ENCODE data around the gene AMZ1. TPM values are rescaled to one million over a fixed set of nuclear protein-coding genes. Genes with fewer than 3 reads are reported as not detected.
"Not testable (repeated sequence)": the region's sequence is repeated elsewhere in the genome, so short reads cannot be mapped to it uniquely, and the experiment has no call there.

The AMZ1 gene
- total RNA-seq, 4 donors from 2014 or later = under 0.01 to 1.2 (median 0.53) TPM

DNA sequence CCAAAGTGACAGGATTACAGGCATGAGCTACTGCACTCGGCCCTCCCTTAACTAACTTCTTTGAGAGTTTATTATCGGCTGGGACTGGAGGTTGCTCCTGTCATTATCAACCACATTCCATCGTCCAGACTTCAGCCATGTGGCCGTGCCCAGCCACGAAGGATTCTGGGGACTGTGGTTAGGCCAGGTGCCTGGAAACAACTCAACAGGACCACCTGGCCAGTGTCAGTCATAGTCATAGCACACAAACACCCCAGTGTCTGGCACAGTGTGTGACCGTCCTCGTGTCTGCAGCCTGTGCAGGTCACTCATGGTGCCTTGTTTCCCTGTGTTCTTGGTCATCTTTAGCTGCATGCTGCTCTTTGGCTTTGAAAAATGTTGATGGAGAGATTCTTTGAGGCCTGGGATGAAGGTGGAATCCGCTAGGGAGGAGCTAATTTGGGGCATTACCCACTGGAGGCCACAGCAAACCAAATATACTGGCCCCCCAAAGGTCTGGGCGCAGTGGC is 12.7 kb upstream of the AMZ1 start:
- TF ChIP-seq, protein P1, sequence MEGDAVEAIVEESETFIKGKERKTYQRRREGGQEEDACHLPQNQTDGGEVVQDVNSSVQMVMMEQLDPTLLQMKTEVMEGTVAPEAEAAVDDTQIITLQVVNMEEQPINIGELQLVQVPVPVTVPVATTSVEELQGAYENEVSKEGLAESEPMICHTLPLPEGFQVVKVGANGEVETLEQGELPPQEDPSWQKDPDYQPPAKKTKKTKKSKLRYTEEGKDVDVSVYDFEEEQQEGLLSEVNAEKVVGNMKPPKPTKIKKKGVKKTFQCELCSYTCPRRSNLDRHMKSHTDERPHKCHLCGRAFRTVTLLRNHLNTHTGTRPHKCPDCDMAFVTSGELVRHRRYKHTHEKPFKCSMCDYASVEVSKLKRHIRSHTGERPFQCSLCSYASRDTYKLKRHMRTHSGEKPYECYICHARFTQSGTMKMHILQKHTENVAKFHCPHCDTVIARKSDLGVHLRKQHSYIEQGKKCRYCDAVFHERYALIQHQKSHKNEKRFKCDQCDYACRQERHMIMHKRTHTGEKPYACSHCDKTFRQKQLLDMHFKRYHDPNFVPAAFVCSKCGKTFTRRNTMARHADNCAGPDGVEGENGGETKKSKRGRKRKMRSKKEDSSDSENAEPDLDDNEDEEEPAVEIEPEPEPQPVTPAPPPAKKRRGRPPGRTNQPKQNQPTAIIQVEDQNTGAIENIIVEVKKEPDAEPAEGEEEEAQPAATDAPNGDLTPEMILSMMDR (IDR thresholded peaks at IDR 0.05) = no peak
- TF ChIP-seq POLR2AphosphoS5 (IDR thresholded peaks at IDR 0.05) = no peak
- TF ChIP-seq POLR2A (IDR thresholded peaks at IDR 0.05; ENCODE audit: low read depth) = no peak
- intact Hi-C loops (cut with DNase I) = no loop called here
- Histone ChIP-seq H3K27me3 (peaks cover 0 to 25% (median 2%) of the 10 kb centered on the region in 4 donors), H3K27ac (replicated peaks in 1 of 4) (no peak overlapping the region), H3K9me3 (no peaks in the 10 kb centered on the region), H3K4me3 (no peak overlapping the region), H3K36me3 (no peaks in the 10 kb centered on the region), H3K4me1 (peaks cover 6 to 15% (median 10%) of the 10 kb centered on the region in 4 donors)
- 76% methylated on average over 9 of the region's 9 CpGs for WGBS
- DNase-seq (ENCODE audit: extremely low spot score) = no peak

DNA sequence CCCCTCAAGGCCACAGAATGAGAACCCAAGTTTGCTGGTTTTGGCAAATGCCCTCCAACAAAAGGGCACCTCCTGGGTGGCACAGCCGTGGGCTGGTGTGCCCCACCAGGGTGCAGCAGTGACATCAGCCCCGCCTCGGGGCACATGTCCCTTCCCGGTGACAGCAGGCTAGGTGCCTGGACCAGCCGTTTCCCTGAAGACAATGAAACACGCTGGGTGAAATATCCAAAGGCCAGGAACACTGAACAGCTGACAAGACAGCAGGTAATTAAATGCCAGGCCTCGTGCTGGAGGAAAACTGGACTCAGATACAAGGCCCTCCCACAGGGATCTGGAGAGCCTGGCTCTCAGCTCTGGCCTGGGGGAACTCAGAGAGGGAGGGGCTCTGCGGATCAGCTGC is 11.4 kb upstream of the AMZ1 start:
- no CpG with 5 or more reads among the region's 8 CpGs for WGBS
- DNase-seq (ENCODE audit: extremely low spot score); intact Hi-C loops (cut with DNase I); H3K4me3 ChIP-seq; H3K36me3 ChIP-seq; H3K9me3 ChIP-seq; H3K27ac ChIP-seq (replicated peaks in 1 of 4): not testable (repeated sequence)
- Histone ChIP-seq H3K27me3 (peaks cover 0 to 29% (median 2%) of the 10 kb centered on the region in 4 donors), H3K4me1 (peaks cover 0 to 13% (median 8%) of the 10 kb centered on the region in 4 donors)

- H3K9me3 ChIP-seq; H3K36me3 ChIP-seq; H3K4me3 ChIP-seq; intact Hi-C loops (cut with DNase I); H3K27ac ChIP-seq (replicated peaks in 1 of 4); DNase-seq (ENCODE audit: extremely low spot score): not testable (repeated sequence)
- Histone ChIP-seq H3K4me1 (peaks cover 0 to 13% (median 8%) of the 10 kb centered on the region in 4 donors), H3K27me3 (peaks cover 0 to 47% (median 2%) of the 10 kb centered on the region in 4 donors)
- 87% methylated on average over 15 of the region's 15 CpGs for WGBS
Measured at GRCh38 chr7:2678454-2678853, 9.5 kb upstream of the AMZ1 start.

DNA sequence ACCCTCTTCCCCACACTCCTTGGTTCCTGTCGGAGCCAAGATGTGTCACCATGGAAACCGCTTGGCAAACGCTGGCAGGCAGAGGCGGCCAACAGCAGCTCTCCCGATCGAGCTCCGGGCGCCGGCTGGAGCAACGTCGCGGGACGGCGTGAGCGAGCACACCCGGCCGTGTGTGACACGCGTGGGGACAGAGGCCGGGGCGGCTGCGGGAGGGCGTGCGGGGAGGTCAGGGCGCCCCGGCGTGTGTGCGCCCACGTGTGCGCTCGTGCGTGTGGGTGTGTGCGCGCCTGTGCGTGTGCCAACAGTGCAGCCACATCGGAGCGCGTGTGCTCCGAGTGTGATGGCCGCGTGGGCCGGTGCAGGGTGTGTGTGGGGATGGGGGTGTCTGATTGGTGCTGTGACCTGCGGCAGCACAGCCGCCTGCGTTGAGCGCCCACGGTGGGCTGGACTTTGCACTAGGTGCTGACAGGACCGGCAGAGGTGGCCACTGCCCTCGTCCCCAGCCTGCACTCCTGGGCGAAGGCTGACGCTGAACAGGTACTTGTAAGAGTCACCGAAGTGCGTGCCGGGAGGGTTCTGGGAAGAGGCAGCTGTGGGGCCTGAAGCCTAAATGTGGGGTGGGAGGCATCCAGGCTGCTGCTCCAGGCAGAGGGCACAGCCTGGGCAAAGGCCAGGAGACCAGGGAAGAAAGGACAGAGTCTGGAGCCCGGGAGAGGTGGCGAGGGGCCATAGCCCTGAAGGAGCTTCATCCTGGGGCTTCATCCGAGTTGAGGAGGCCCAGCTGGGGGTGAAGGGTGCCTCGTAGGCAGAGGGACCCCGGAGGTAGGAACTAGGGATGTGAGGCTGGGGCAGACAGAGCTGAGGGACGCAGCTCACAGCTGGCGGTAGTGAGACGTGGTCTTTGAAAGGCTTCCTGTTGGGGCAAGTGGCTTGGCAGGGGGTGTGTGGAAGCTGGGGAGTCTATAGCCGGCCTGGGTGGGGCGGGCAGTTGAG is 8.6 kb upstream of the AMZ1 start:
- not testable (repeated sequence) for H3K4me3 ChIP-seq; H3K9me3 ChIP-seq; H3K36me3 ChIP-seq; H3K27ac ChIP-seq (replicated peaks in 1 of 4); DNase-seq (ENCODE audit: extremely low spot score)
- Histone ChIP-seq H3K4me1 (peaks cover 0 to 13% (median 8%) of the 10 kb centered on the region in 4 donors), H3K27me3 (peaks cover 0 to 57% (median 2%) of the 10 kb centered on the region in 4 donors)
- intact Hi-C loops (cut with DNase I) = loop anchor here (5.0 to 10.0 kb wide), 2 partner anchors 112 to 225 kb away; no protein-coding TSS in a partner anchor
- WGBS = 82% methylated on average over 44 of the region's 64 CpGs

GRCh38 chr7:2680256-2680655 is 7.7 kb upstream of the AMZ1 start:
- Histone ChIP-seq H3K9me3 (peaks cover 0 to 3% (median 0%) of the 10 kb centered on the region in 4 donors), H3K4me1 (peaks cover 0 to 13% (median 8%) of the 10 kb centered on the region in 4 donors), H3K36me3 (no peaks in the 10 kb centered on the region), H3K27ac (replicated peaks in 1 of 4) (no peak overlapping the region), H3K27me3 (peaks cover 0 to 65% (median 2%) of the 10 kb centered on the region in 4 donors), H3K4me3 (no peak overlapping the region)
- TF ChIP-seq, protein P1 (IDR thresholded peaks at IDR 0.05) = no peak
- no peak for DNase-seq (ENCODE audit: extremely low spot score)
- intact Hi-C loops (cut with DNase I) = loop anchor here (5.0 to 10.0 kb wide), 2 partner anchors 113 to 225 kb away; no protein-coding TSS in a partner anchor
- 88% methylated on average over 12 of the region's 13 CpGs for WGBS

DNA sequence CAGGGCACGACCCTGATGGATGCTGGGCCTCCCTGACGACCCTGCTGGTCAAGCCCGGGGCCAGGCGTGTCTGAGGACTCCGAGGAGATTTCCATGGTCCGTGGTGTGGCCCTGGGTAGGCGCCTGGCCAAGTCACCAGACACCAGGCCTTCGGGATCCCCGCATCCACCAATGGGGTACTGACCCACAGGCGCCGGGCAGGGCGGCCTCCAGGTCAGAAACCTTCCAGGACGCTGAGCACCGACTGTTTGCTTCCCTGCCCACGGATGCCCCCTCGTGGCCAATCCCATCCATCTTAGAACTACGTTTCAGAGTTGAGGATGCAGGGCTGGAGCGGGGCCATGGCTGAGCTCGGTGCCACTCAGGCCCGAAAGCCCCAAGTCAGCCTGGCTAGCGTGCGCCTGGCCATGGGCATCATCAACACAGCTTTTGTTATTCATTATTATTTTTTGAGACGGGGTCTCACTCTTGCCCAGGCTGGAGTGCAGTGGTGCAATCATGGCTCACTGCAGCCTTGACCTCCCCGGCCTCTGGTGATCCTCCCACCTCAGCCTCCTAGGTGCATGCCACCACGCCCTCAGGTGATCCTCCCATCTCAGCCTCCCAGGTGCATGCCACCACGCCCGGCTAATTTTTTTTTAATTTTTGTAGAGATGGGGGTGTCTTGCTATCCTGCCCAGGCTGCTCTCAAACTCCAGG is 7.1 kb upstream of the AMZ1 start:
- intact Hi-C loops (cut with DNase I) = loop anchor here (5.0 to 10.0 kb wide), 2 partner anchors 114 to 226 kb away; no protein-coding TSS in a partner anchor
- TF ChIP-seq POLR2AphosphoS5 (IDR thresholded peaks at IDR 0.05) (peak in 1 of 2 donors; percentile 27), POLR2A (IDR thresholded peaks at IDR 0.05; ENCODE audit: low read depth) (no peak), EP300 (IDR thresholded peaks at IDR 0.05) (no peak)
- TF ChIP-seq, protein P1 (IDR thresholded peaks at IDR 0.05) = peak; percentile 59 to 69 (median 60)
- DNase-seq (ENCODE audit: extremely low spot score) = no peak
- Histone ChIP-seq H3K9me3 (peaks cover 0 to 3% (median 0%) of the 10 kb centered on the region in 4 donors), H3K4me1 (peaks cover 0 to 13% (median 8%) of the 10 kb centered on the region in 4 donors), H3K27me3 (peaks cover 0 to 72% (median 2%) of the 10 kb centered on the region in 4 donors), H3K27ac (replicated peaks in 1 of 4) (no peak overlapping the region), H3K4me3 (no peak overlapping the region), H3K36me3 (no peaks in the 10 kb centered on the region)
- WGBS = 63% methylated on average over 9 of the region's 27 CpGs
